DMS114 treated with DMSO at 0.1 percent for 48 hours (cell line): Measurements from ENCODE around the gene UNC13D.
A peak's percentile ranks its signal among the peaks of the same experiment; 100 is the strongest.

Experiments used
- DNase-seq: peaks from one replicate; lab custom pipeline; 2025; ENCODE audit not compliant: unreplicated experiment; lab: John Stamatoyannopoulos, UW

The UNC13D gene

GRCh38 chr17:75835654-75835987 is 8.6 kb downstream of the UNC13D start:
- no peak for DNase-seq

DNA sequence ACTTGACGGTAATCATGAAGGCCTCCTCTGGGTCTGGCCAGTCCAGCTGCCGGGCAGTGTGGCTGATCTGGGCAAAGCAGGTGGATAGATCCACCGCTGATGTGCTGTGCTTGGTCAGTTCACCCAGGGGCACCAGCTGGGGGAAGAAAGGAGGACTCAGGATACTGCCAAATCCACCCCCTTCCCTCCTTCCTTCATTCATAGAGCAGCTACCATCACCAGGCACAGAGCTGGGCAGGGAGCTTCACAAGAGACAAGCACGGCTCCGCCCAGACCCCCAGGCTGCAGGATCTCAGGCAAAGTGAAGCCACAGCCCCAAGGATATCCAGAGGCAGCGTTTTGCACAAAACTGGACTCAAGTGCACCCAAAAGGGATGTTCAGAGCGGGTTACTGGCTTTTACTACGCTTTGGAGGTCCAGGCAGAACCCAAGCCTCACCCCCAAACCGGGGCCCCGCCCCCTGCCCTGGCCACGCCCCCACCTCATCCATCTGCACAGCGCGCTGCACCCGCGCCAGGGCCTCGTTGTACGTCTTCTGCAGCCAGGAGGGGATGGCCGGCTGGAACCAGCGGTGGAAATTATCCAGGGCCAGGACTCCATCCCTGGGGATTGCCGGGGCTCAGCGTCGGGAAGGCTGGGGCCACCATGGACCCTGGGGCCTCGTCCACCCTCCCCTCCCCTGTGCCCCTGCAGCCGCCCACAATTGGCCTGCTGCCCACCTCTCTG is 9.1 kb downstream of the UNC13D start:
- no peak for DNase-seq

GRCh38 chr17:75834279-75834920 is 9.8 kb downstream of the UNC13D start:
- DNase-seq: no peak

DNA sequence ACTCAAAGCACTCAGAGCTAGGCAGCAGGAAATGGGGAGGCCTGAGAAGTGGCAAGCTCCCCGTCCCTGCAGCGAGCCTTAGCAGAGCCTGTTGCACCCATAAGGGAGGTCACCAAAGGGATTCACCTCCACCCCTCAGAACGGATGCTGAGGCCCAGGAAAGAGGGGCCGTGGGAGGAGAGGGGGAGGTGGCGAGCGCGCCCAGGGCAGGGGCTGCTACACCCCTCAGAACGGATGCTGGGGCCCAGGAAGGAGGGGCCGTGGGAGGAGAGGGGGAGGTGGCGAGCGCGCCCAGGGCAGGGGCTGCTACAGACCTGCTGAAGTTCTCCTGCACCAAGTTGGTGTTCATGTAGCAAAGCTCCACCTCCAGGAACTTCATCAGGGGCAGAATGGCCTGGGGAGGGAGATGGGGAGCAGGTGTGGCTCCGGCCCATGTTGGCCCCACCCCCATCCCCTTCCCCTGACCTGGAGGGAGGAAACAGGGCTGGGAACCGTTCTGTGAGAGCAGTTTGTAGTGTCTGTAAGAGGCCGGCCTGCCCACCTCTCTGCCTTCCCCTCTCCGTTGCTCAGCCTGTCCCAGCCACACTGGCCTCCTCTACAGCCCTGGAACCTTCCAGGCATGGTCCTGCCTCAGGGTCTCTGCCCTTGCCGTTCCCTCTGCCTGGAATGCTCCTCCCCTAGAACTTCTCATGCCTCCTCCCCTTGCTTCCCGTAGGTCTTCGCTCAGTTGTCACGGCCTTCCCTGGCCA is 11.4 kb downstream of the UNC13D start:
- no peak for DNase-seq

GRCh38 chr17:75832164-75832651 is 12.0 kb downstream of the UNC13D start:
- no peak for DNase-seq

DNA sequence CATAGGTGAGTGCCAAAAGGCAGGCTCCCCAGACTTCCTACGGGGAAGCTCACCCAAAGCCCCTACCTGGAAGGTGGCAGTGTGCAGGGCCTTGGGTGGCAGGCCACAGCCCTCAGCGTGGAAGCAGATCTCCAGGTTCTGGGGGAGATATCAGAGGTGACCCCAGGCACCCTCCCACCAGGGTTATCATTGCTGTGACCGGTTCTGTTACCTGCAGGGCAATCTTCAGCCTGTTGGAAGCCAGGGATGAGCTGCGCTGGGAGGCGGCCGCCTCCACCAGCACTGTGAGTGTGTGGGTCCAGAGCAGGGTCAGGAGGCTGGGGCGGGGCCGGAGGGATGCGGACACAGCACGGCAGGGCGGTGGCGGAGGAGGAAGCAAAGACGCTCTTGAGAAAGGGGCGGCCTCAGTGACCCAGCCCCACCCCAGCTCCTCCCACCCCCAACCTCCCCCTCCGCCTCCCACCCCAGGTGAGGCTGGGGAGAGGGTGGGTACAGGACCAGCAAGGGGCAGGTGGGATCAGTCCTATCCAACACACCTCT is 13.1 kb downstream of the UNC13D start:
- DNase-seq: no peak

DNA sequence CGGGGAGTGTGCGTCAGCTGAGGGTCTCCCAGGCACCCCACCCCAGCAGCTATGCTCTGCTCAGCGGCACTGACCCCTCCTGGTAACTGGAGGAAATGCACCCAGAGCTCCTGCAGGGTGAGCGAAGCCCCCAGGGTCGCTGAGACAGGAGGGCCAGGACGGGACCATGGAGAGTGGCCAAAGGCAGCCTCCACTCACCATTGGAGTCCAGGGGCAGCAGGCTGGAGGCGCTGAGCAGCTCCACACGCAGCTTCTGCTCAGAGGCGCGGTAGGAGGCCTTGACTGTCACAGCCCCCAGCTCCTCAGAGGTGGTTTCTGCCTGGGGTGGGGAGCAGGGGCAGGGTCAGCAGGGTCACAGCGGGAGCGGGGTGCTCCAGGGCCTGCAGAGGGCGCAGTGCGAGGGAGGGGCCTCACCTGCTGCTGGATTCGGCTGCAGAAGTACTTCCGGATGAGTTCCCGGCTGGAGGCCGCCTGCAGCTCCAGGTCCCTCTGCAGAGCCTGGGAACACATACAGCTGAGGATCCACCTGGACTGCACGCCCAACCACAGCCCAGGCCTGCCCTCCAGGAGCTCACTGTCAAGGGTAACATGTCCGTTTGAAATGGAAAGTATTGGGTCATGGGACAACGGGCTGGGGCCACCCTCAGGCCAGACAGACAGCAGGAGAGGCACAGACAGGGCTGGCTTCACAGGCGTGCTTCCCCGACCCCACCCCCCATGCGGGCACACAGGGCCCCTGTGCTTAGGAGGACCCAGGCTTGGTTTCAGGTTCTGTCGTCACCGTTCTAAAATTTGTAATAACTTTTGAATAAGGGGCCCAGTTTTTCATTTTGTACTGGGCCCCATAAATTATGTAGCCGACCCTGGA is 13.8 kb downstream of the UNC13D start:
- DNase-seq: no peak

GRCh38 chr17:75829747-75830146 is 14.5 kb downstream of the UNC13D start:
- DNase-seq: no peak

DNA sequence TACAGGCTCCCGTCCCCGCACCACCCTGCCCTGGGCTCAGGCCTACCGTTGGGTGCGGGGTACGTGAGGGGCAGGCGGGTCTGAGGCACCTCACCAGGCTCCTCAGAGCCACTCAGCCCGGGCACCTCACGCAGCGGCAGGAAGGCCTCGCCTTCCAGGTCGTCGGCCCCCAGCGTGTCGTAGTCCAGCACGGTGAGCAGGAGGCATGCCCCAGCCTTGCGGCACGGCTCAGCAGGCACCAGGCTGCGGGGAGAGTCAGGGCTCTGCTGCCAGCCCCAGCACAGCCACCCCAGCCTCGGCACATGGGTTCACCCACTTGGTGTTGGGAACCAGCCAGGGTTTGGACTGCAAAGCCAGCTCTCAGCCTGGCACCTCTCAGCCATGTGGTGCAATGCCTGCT is 15.5 kb downstream of the UNC13D start:
- DNase-seq: no peak

DNA sequence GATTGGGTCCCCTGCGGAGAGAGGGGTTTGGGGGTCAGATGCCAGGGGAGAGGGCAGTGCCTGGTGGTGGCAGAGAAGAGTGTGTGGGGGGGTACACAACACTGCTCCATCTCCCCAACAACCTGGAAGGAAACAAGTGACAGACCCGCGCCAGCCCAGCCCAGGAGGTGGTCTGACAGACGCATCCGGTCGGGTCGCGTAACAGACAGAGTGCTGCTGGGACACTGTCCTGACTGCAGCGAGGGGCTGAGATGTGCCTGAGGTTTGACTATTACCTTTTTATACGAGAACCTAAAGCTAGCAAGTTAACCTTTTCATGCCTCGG is 16.2 kb downstream of the UNC13D start:
- DNase-seq: no peak

DNA sequence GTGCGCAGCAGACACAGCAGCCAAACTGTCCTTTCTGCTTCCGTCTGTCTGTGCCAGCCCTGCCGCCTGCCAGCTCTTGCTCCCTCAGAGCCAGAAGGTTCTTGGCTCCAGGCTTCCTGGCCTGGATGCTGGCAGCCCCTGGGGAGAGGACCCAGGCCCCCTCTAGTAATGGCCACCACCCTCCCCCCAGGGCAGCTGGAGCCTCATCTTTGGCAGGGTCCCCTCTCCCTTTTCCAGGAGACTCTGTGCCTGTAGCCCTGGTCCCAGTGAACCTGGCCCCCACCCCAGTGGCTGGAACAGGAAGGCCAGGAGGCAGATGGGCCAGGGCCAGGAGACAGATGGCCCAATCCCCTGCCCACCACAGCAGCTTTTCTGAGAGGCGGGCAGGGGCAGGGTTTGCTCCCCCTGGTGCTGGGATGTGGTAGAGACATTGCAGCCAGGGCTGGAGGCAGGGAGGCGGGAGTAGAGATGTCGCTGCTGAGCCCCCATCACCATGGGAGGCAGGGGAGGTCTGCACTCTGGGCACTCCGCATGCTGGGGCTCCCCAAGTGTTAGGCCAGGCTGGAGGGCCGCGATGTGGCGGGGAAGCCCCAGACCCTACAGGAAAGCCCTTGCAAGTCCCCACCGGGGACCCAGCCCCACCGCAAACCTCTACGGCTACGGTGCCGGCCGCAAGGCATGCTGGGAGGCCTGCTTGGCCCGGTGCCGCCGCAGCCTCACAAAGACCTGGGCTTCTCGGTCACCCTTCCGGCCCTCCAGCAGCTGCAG is 16.7 kb downstream of the UNC13D start:
- DNase-seq: peak; percentile 23

DNA sequence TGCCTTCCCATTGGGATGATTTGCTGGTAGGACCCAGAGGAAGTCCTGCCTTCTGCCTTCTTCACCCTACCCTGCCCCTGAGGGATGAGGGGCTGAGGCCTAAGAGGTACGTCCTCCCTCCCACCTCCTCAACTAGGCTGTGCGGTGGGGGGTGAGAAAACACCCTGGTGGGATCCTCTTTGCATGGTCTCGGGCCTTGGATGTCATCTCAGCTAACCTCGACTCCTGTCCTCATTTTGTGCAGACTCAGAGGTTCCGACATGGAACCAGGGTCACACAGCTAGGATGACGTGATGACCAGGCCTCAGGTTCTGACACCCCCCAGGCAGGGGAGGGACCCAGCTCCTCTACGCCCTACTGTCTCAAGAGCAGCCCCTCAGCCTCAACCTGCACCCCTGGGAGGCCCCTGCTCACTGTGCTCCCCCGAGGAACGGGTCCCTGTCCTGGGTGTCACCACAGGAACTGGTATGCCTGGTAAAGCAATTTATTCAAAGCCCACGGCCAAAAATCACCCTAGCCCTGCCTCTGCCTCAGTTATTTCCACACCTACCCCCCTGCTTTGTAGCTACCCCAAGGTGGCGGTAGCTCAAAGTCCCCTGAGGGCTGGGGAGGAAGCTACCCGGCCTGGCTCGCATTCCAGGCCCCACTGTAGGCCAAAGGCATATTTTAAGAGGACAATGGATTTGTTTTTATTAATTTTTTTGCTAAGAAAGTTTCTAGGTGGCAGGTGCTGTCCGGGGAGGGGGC is 17.5 kb downstream of the UNC13D start:
- DNase-seq: no peak

DNA sequence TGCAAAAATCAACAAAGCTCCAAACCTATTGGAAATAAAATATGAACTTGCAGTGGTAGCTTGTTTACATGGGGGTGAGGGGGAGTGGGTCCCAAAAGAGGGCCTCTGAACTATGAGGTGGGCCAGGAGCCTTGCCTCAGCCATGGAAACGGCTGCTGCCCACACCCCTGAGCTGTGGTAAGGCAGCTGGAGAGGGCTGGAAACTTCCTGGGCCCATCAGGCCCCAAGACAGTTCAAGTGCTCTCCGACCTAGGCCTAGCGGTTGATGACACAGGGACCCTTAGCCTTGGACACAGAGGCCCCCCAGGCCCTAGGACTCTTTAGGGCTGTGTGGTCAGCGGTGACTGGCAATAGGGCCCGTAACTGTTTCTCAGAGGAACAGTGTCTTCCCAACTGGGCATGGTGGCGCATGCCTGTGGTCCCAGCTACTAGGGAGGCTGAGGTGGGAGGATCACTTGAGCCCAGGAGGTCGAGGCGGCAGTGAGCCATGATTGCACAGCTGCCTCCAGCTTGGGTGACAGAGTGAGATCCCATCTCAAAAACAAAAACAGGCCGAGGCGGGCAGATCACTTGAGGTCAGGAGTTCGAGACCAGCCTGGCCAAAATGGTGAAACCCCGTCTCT is 18.3 kb downstream of the UNC13D start:
- no peak for DNase-seq

GRCh38 chr17:75825149-75825552 is 19.1 kb downstream of the UNC13D start:
- no peak for DNase-seq

DNA sequence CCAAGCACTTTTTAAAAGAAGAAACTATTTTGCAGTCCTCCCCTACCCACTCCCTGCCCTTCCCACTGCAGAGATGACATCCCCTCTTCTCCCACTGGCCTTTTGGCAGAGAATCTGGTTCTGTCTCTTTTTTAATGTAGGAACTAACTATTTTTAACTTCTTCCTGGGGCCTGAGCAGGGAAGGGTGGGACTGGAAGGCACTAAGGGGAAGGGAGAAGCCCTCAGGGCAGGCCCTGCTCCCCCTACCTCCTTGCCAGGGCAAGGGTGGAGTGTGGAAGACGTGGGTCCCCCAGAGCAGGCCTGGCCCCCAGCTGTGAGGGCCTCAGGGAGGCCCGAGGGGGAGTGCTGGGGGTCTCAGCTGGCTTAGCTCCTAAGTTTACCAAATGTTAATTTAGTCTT is 19.5 kb downstream of the UNC13D start:
- DNase-seq: no peak

DNA sequence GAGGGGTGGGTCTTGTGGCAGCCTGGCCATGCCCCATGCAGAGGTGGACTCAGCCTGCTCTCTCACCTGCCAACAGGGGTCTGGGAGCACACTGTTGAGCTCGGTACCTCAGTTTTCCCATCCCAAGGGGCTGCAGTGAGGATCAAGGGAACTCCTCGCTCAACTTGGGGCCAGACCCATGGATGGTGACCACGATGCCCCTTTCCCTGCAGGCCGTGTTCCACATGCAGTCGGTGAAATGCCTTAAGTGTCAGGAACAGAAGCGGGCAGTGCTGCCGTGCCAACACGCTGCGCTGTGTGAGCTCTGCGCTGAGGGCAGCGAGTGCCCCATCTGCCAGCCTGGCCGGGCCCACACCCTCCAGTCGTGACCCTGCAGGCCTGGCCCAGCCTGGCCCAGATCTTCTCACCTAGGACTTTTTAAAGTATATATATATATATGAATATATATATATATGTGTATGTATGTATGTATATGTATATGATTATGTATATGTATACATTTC is 20.1 kb downstream of the UNC13D start:
- DNase-seq: no peak

DNA sequence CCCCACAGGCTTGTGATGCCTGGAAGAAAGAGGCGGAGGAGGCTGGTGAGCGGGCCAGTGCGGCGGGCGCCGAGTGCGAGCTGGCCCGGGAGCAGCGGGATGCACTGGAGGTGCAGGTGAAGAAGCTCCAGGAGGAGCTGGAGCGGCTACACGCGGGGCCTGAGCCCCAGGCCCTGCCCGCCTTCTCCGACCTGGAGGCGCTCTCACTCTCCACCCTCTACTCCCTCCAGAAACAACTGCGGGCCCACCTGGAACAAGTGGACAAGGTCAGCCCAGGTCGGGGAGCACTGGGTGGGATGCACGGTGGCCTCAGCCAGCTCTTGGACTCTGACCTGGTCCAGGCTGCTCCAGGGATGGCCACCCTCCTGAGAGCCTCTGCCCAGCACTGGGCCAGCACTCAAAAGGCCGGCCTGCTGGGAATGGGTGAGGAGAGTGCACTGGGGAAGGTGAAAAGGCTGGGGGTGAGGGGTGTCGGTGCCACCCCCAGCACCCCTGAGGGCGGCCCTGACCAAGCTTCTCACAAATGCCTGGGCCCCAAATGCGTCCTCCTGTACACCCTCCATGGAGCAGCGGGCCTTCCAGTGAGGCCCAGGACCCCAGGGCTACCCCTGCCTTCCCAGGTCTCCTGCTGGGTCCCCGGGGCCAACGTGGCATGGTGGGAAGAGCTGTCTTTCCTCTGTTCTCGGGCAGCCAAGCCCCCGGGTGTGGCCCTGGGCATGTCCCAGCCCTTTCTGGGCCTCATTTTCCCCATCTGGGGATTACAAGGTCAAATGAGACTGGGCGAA is 20.8 kb downstream of the UNC13D start:
- no peak for DNase-seq

DNA sequence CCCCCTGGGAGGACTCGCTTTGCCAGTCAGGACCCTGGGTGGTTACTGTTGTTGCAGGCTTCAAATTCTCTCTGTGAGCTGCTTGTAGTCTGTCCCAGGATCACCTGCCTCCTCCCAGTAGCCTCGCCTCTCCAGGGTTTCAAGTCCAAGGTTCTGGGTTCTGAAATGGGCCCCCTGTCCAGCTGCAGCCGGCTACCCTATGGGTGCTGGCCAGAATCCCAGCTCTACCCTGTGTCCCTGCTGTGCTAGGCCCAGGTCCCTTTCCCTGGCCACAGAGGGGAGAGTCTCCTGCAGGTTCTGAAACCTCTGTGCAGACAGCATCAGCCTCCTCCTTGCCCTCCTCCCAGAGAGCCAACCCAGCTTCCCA is 21.4 kb downstream of the UNC13D start:
- DNase-seq: no peak
